C4-2B (cell line): ENCODE measurements around the gene WHRN.

Source experiments
- H3K27ac ChIP-seq: fragments of 450-650 bp; 2 replicates; pipeline ENCODE4 v1.5.1; 2017
- ZFX ChIP-seq: fragments of 450-650 bp; IDR thresholded peaks from 2 replicates; pipeline ENCODE4 v1.6.1; 2017
- TF ChIP-seq, protein P1 (sequence below): fragments of 450-650 bp; conservative IDR thresholded peaks from 2 replicates; pipeline ENCODE4 v1.5.1; 2017; ENCODE audit warnings: mild to moderate bottlenecking

The WHRN gene

DNA sequence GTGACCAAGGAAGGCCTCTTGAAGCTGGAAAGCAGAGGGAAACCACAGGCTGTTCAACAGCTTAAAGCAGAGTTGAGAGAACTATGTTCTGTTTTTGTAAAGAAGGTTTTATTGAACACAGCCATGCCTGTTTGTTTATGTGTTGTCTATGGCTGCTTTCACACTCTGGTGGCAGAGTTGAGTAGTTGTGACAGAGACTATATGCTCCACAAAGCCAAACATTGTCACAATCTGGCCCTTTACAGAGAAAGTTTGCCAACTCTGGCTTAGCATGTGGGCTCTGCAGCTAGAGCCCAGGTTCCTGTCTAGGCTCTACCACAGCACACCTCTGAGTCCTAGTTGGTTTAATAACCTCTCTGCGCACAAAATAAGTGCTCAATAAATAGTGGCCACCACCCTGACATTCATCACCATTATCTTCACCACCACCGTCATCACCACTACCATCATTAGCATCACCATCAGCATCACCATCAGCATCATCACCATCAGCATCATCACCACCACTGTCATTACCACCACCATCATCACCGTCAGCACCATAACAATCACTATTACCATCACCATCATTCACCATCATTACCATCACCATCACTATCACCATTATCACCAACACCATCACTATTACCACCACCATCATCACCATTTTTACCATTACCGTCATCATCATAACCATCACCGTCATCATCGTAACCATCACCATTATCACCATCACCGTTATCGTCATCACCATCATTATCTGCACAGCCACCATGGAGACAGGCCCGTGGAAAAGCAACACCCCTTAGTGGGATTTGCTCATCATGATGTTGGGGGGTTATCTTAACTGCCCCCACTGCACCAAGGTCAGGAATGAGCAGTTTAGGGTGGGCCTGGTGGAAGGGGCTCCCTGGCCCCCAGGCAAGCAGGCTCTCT is 135.8 kb downstream of the WHRN start:
- no peak overlapping the region for H3K27ac ChIP-seq
- no peak for TF ChIP-seq ZFX
- TF ChIP-seq, protein P1, sequence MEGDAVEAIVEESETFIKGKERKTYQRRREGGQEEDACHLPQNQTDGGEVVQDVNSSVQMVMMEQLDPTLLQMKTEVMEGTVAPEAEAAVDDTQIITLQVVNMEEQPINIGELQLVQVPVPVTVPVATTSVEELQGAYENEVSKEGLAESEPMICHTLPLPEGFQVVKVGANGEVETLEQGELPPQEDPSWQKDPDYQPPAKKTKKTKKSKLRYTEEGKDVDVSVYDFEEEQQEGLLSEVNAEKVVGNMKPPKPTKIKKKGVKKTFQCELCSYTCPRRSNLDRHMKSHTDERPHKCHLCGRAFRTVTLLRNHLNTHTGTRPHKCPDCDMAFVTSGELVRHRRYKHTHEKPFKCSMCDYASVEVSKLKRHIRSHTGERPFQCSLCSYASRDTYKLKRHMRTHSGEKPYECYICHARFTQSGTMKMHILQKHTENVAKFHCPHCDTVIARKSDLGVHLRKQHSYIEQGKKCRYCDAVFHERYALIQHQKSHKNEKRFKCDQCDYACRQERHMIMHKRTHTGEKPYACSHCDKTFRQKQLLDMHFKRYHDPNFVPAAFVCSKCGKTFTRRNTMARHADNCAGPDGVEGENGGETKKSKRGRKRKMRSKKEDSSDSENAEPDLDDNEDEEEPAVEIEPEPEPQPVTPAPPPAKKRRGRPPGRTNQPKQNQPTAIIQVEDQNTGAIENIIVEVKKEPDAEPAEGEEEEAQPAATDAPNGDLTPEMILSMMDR = no peak

DNA sequence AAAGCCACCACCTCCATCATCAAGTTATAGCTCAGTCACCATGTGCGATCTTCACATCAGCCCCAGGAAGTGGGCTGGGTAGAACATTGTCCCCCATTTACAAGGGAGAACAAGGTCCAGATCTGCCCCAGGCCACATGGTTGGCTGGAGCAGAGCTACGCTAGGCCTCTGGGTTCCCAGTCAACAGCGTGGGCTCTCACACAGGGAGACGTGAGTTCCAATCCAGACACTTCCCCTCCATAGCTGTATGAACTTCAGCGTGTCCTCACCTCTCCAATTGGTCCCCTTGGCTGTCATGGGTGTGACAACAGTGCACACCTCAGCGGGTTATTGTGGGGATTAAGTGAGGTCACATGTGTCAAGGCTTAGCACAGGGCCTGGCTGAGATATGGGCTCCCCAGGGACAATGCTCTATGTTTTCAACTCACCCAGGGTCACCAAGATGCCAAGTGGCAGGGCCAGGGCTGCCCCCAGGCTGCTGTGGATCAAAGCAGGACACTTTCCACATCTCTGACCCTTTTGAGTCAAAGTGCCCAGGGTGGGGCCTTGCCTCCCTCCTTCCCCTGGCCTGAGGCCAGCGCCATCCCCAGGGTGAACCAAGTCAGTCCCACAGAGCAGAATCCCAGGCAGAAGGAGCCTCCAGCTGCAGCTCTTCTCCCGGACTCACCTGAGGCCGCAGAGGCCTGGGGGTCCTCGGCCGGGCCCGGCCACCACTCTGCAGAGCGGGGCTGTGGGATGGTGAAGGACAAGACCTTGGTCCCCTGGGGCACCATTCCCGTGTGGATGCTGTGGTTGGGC is 137.3 kb downstream of the WHRN start:
- TF ChIP-seq, protein P1 = no peak
- no peak for TF ChIP-seq ZFX
- no peak overlapping the region for H3K27ac ChIP-seq

DNA sequence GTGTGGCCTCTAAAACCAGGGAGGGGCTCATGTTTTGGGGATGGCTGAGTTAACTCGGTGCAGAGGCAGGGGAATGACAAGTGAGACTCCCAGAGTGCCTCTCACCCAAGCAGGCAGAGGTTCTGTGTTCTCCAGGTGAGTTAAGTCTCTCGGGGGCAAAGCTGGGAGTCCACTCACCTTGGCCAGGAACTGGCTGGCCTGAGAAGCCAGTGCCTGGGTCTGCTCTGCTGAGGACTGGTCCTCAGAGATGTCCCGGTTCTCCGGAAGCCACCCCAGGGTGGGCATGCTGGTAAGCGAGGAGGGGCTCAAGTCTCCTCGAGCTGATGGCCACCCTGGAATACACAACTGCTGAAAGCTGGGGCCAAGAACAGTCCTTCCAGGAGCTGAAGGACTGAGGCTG is 137.9 kb downstream of the WHRN start:
- no peak overlapping the region for H3K27ac ChIP-seq

DNA sequence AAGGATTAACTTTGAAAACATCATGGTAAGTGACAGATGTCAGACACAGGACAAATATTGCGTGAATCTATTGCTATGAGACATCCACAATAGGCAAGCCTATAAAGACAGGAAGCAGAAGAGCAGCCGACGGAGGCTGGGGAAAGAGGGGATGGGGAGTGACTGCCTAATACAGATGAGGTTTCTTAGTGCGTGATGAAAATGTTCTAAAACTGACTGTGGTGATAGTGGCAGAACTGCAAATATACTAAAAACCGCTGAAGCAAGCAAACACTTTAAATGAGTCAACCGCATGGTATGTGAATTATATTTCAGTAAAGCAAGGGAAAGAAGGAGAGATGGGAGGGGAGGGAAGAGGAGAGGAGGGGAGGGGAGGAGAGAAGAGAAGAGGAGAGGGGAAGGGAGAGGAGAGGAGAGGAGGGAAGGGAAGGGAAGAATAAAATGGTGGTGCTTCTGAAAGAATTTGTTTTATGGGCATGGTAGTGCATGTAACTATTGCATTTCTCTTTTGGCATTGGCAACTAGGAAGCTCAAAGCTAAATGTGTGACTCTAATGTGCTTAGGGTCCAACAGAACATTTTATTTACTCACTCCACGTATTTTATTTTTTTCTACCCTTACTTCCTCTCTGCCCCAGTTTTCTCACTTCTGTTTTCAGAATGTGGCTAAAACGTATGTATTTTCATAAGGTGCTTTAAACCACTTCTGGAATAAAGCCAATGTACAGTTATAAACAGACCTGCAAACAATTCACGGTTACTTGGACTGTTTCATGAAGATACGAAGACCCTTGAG is 138.7 kb downstream of the WHRN start:
- TF ChIP-seq, protein P1 = no peak
- no peak for TF ChIP-seq ZFX
- no peak overlapping the region for H3K27ac ChIP-seq

More for the DNA sequence above, 137.9 kb downstream of the WHRN start:
- TF ChIP-seq, protein P1 = no peak
- TF ChIP-seq ZFX = no peak

DNA sequence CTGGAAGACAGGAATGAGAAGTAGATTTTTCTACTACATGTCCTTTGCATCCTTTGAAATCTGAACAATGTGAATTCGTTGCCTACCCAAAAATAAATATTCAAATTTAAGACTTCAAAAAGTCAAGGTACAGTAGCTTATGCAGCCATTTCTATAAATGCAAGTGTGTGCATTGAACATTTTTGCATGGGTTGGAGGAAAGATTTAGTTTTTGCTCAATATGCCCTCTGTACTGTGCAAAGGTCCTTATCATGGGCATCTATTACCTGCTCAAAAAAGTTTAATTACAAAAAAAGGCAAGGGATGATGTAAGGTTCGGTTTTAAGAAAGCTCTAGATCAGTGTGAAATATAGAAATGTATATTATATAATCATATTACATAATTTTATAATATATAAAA is 140.1 kb downstream of the WHRN start:
- TF ChIP-seq, protein P1 = no peak
- no peak for TF ChIP-seq ZFX
- H3K27ac ChIP-seq = no peak overlapping the region

DNA sequence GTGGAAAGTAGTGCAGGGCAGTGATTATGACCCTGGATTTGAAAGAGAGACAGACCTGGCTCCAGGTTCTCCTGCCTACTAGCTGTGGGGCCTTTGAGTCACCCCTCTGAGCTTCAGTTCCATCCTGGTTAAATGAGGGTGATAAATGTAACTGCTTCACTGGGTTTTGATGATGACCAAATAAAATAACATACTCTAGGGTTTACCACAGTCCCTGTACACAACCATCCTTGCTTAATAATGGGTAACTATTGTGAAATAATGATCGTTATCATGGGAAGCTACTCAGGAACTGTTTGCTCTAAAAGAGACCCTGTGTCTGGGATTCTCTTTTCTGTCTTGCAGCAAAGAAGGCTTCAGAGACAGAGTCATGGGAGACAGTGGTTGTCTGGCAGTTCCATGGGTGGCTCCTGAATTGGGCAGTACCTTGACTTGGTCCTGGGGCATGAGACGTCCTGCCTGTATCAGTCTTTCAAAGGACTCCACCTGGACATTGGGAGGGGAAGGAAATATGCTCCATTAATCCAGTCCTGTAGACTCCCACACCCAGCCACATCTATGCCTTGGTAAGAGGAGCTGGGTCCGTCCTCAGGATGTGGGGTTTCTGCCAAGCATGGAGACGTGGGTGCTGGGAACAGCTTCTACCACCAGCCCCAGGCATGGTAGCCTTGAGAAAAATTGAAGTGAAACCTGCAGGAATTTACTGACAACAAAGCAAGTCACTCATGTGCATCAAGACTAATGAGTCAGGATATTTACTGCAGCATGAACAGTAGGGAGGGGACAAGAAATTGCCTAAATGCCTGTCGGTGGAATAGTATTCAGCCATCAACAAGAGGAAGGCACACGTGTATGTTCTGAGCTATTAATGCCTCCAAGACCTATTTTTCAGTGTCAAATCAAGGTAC is 140.9 kb downstream of the WHRN start:
- no peak overlapping the region for H3K27ac ChIP-seq
- TF ChIP-seq ZFX = no peak
- TF ChIP-seq, protein P1 = no peak
